B cell (primary cell): ENCODE data around the gene TMEM97.

Source experiments
- CTCF ChIP-seq: fragments of 200-600 bp; IDR thresholded peaks from one replicate; pipeline ENCODE4 v1.8.0; 2022; ENCODE audit warnings: antibody characterized with exemption, mild to moderate bottlenecking
- EZH2 ChIP-seq: IDR thresholded peaks from 2 replicates; pipeline ENCODE4 v1.6.1; 2012; ENCODE audit warnings: borderline replicate concordance, low read depth, mild to moderate bottlenecking, moderate library complexity, low read length; ENCODE audit not compliant: insufficient read depth, poor library complexity, severe bottlenecking

- TF ChIP-seq EZH2 (no peak), CTCF (no peak)
These were observed 52.5 kb downstream of the TMEM97 start, which contains the start of gene SARM1 for GRCh38 chr17:28371245-28372202.
